KOPT-K1 (cell line): Measurements from ENCODE around the gene RETN.

Source experiments
- H3K27ac ChIP-seq: fragments of 200-600 bp; sonication (generic); 2 replicates; pipeline ENCODE4 v1.5.1; 2016; ENCODE audit warnings: antibody characterized with exemption, mild to moderate bottlenecking, low read depth, low read length; ENCODE audit not compliant: poor library complexity, severe bottlenecking
- H3K36me3 ChIP-seq: fragments of 200-600 bp; sonication (generic); 2 replicates; pipeline ENCODE4 v1.5.1; 2017; ENCODE audit warnings: antibody characterized with exemption, mild to moderate bottlenecking, low read length, moderate library complexity; ENCODE audit not compliant: insufficient read depth
- H3K9me3 ChIP-seq: fragments of 200-600 bp; sonication (generic); 2 replicates; pipeline ENCODE4 v1.5.1; 2017; ENCODE audit warnings: antibody characterized with exemption, low read length, mild to moderate bottlenecking; ENCODE audit not compliant: insufficient read depth, poor library complexity, severe bottlenecking

Gene RETN

GRCh38 chr19:7644550-7644877, 24.3 kb upstream of the RETN start:
- Histone ChIP-seq H3K9me3 (no peaks in the 10 kb centered on the region), H3K36me3 (peaks cover 18% of the 10 kb centered on the region; the same call in 1 of the 2 replicates), H3K27ac (no peak overlapping the region)

DNA sequence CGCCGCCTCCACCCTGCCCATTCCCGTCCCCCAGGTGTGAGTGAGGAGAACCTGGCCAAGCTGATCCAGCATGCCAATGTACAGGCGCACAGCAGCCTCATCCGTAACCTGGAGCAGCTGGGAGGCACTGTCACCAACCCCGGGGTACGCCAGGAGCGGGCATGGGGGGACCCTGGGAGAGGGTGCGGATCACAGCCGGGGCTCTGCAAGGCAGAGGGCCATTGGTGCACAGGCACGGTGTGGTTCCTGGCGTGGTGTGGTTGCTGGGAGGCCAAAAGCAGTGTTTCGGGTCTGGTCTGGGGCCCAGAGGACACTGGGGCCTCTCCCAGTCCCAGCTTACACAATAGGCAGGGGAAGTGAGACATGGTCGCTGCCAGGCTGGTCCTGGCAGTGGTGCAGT, 23.7 kb upstream of the RETN start:
- no peak overlapping the region for H3K27ac ChIP-seq
- H3K9me3 ChIP-seq: no peaks in the 10 kb centered on the region
- peaks cover 11% of the 10 kb centered on the region; the same call in 1 of the 2 replicates for H3K36me3 ChIP-seq

GRCh38 chr19:7645656-7646425, 23.0 kb upstream of the RETN start:
- no peaks in the 10 kb centered on the region for H3K9me3 ChIP-seq

DNA sequence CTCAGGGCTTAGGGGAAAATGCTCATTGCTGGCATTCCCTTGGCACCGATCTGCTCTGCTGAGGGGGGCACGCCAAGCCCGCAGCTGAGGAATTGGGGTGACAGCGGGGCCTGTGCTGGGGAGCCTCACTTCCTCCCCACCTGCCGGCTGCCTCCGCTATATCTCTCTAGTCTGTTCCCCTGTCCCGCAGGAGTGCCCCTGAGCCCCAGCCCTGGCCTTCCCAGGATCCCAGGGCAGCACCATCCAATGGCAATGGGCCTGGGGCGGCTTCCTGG, 22.5 kb upstream of the RETN start:
- Histone ChIP-seq H3K9me3 (no peaks in the 10 kb centered on the region), H3K27ac (no peak overlapping the region), H3K36me3 (peaks cover 10% of the 10 kb centered on the region; the same call in 1 of the 2 replicates)

More at GRCh38 chr19:7645656-7646425, 23.0 kb upstream of the RETN start:
- Histone ChIP-seq H3K27ac (no peak overlapping the region), H3K36me3 (peaks cover 10% of the 10 kb centered on the region; the same call in 1 of the 2 replicates)

DNA sequence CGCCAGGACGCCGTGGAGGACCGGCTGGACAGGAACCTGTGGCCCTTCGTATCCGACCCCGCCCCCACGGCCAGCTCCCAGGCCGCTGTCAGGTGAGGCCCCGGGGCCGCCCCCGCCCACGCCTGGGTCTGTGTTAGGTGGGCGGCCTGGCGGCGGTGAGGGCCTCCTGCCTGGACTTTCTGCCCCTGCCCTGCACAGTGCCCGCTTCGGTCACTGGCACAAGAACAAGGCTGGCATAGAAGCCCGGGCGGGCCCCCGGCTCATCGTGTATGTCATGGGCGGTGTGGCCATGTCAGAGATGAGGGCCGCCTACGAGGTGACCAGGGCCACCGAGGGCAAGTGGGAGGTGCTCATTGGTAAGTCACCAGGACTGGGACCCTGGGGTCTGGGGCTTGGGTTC, 21.7 kb upstream of the RETN start:
- Histone ChIP-seq H3K36me3 (peaks cover 10% of the 10 kb centered on the region; the same call in 1 of the 2 replicates), H3K27ac (no peak overlapping the region), H3K9me3 (no peaks in the 10 kb centered on the region)

GRCh38 chr19:7648265-7649014, 20.4 kb upstream of the RETN start:
- Histone ChIP-seq H3K9me3 (no peaks in the 10 kb centered on the region), H3K36me3 (peaks cover 10% of the 10 kb centered on the region; the same call in 1 of the 2 replicates), H3K27ac (no peak overlapping the region)

- no peaks in the 10 kb centered on the region; the same call in 1 of the 2 replicates for H3K36me3 ChIP-seq
- H3K27ac ChIP-seq: no peak overlapping the region
- H3K9me3 ChIP-seq: no peaks in the 10 kb centered on the region
Observed at GRCh38 chr19:7650148-7650547, 18.7 kb upstream of the RETN start.

- peak overlapping the region; percentile 53 for H3K27ac ChIP-seq
- H3K9me3 ChIP-seq: no peaks in the 10 kb centered on the region
- H3K36me3 ChIP-seq: no peaks in the 10 kb centered on the region; the same call in 1 of the 2 replicates
Observed at GRCh38 chr19:7652061-7652641, 16.7 kb upstream of the RETN start.

- no peak overlapping the region for H3K27ac ChIP-seq
- no peaks in the 10 kb centered on the region for H3K9me3 ChIP-seq
- H3K36me3 ChIP-seq: no peaks in the 10 kb centered on the region
Observed at GRCh38 chr19:7654401-7654800, 14.4 kb upstream of the RETN start.

DNA sequence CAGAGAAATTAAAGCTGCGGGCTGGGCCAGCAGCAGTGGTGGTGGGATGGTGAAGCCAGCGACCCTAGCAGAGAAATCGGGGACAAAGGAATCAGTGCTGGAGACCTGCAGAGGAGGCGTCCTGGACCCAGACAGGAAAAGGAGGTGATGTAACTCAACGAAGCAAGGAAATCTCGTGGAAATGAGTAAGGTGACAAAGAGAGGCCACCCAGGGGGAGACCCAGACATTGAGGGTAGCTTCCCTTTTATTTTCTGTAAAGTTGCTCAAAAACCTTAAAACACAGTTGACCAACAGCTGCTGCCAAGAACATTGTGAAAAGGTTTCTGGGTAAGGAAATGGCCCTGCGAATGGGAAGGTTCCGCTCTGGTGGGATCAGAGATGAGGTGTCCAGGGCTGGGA, 13.3 kb upstream of the RETN start:
- no peak overlapping the region for H3K27ac ChIP-seq
- H3K9me3 ChIP-seq: no peaks in the 10 kb centered on the region
- no peaks in the 10 kb centered on the region for H3K36me3 ChIP-seq

DNA sequence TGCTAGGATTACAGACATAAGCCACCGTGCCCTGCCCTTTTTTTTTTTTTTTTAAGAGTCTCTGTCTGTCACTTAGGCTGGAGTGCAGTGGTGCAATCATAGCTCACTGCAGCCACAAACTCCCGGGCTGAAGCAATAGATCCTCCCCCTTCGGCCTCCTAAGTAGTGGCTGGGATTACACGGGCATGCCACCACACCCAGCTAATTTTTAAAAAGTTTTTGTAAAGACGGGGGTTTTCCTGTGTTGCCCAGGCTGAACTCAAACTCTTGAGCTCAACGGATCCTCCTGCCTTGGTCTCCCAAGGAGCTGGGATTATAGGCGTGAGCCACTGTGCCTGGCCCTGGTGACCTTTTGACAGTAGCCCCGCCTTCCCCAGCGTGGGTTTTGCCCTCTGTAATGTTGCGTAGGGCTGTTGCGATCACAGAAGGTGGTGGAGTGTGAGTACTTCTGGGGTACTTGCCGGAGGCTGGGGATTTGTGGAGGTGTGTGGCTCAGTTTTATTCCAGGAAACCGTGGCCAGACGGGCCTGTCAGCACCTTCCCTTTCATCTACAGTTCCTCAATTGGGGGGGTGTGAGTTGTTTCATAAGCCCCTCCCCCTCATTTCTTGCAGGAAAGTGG, 11.6 kb upstream of the RETN start:
- H3K36me3 ChIP-seq: no peaks in the 10 kb centered on the region
- peak overlapping the region; percentile 42 for H3K27ac ChIP-seq

GRCh38 chr19:7658219-7658686, 10.6 kb upstream of the RETN start:
- no peaks in the 10 kb centered on the region for H3K36me3 ChIP-seq
- H3K9me3 ChIP-seq: no peaks in the 10 kb centered on the region
- peak overlapping the region; percentile 79 for H3K27ac ChIP-seq

More for the DNA sequence above, 11.6 kb upstream of the RETN start:
- no peaks in the 10 kb centered on the region for H3K9me3 ChIP-seq

GRCh38 chr19:7661744-7662538, 6.9 kb upstream of the RETN start:
- Histone ChIP-seq H3K9me3 (no peaks in the 10 kb centered on the region), H3K36me3 (no peaks in the 10 kb centered on the region), H3K27ac (no peak overlapping the region)

DNA sequence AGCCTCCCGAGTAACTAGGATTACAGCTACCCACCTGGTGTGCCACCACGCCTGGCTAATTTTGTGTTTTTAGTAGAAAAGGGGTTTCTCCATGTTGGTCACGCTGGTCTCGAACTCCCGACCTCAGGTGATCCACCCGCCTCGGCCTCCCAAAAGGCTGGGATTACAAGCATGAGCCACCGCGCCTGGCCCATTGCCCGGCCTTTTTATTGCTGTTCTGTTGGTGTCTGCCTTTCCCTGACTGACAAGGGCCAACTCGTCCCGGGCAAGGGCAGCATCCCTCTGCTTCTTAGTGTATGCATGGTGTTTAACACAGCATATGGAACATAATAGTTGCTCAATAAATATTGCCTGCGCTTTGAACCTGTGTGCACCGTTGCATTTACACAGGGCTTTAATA, 6.2 kb upstream of the RETN start:
- Histone ChIP-seq H3K9me3 (no peaks in the 10 kb centered on the region), H3K36me3 (no peaks in the 10 kb centered on the region)

More for the DNA sequence above, 6.2 kb upstream of the RETN start:
- no peak overlapping the region for H3K27ac ChIP-seq
